ENCODE results near the gene C14orf119.

GRCh38 chr14:23112359-23113178, 17.3 kb downstream of the C14orf119 start:
- TF ChIP-seq CTCF (IDR thresholded peaks at IDR 0.05) (no peak), POLR2A (IDR thresholded peaks at IDR 0.05) (no peak)

Data from thyroid gland (tissue), 4 donors.